Measurements from ENCODE around the gene FGFR2. TPM values are rescaled to one million over a fixed set of nuclear protein-coding genes. Genes with fewer than 3 reads are reported as not detected.

The FGFR2 gene
- total and polyA plus RNA-seq, 12 donors = 0.09 to 0.81 (median 0.51) TPM

GRCh38 chr10:121457729-121458128 is 140.5 kb downstream of the FGFR2 start:
- intact Hi-C loops (cut with DNase I) = no loop called here
- H3K4me1 ChIP-seq = no peaks in the 10 kb centered on the region
- H3K27me3 ChIP-seq = peaks cover 0 to 8% (median 0%) of the 10 kb centered on the region in 7 donors
- H3K4me3 ChIP-seq = no peak overlapping the region
- H3K9me3 ChIP-seq = no peaks in the 10 kb centered on the region
- TF ChIP-seq CTCF (IDR thresholded peaks at IDR 0.05) = no peak
- WGBS, 2 donors = 62 to 63% methylated on average over 3 of the region's 3 CpGs
- DNase-seq = no peak
- H3K36me3 ChIP-seq = no peaks in the 10 kb centered on the region
- no peak overlapping the region for H3K27ac ChIP-seq
- ATAC-seq = no peak

GRCh38 chr10:121455377-121455776 is 142.9 kb downstream of the FGFR2 start:
- no peak for DNase-seq
- 45 to 47% methylated on average over 5 of the region's 5 CpGs for WGBS, 2 donors
- Histone ChIP-seq H3K4me1 (no peaks in the 10 kb centered on the region), H3K4me3 (no peak overlapping the region), H3K36me3 (no peaks in the 10 kb centered on the region), H3K27me3 (peaks cover 0 to 14% (median 4%) of the 10 kb centered on the region in 7 donors), H3K27ac (no peak overlapping the region), H3K9me3 (no peaks in the 10 kb centered on the region)
- TF ChIP-seq CTCF (IDR thresholded peaks at IDR 0.05) = no peak
- intact Hi-C loops (cut with DNase I) = no loop called here
- ATAC-seq = no peak

GRCh38 chr10:121454781-121455180 is 143.5 kb downstream of the FGFR2 start:
- H3K9me3 ChIP-seq = no peaks in the 10 kb centered on the region
- TF ChIP-seq CTCF (IDR thresholded peaks at IDR 0.05) = no peak
- intact Hi-C loops (cut with DNase I) = no loop called here

GRCh38 chr10:121453160-121453559 is 145.1 kb downstream of the FGFR2 start:
- no peak for TF ChIP-seq CTCF (IDR thresholded peaks at IDR 0.05)
- Histone ChIP-seq H3K36me3 (no peaks in the 10 kb centered on the region), H3K27me3 (peaks cover 0 to 21% (median 5%) of the 10 kb centered on the region in 7 donors), H3K9me3 (no peaks in the 10 kb centered on the region), H3K27ac (no peak overlapping the region), H3K4me3 (no peak overlapping the region), H3K4me1 (no peaks in the 10 kb centered on the region)
- WGBS, 2 donors = 81 to 91% methylated on average over 3 of the region's 3 CpGs
- intact Hi-C loops (cut with DNase I) = no loop called here
- DNase-seq (no peak), ATAC-seq (no peak)

More at GRCh38 chr10:121454781-121455180, 143.5 kb downstream of the FGFR2 start:
- Histone ChIP-seq H3K27ac (no peak overlapping the region), H3K4me1 (no peaks in the 10 kb centered on the region), H3K36me3 (no peaks in the 10 kb centered on the region), H3K27me3 (peaks cover 0 to 20% (median 4%) of the 10 kb centered on the region in 7 donors), H3K4me3 (no peak overlapping the region)
- WGBS, 2 donors = 85 to 95% methylated on average over 4 of the region's 4 CpGs
- DNase-seq = no peak
- no peak for ATAC-seq

Measured in heart right ventricle (tissue), 16 donors.